ENCODE results near the gene SEMA6A. TPM values are rescaled to one million over a fixed set of nuclear protein-coding genes. Genes with fewer than 3 reads are reported as not detected.

SEMA6A gene
- total RNA-seq, 2 experiments from 2014 or later: not detected

DNA sequence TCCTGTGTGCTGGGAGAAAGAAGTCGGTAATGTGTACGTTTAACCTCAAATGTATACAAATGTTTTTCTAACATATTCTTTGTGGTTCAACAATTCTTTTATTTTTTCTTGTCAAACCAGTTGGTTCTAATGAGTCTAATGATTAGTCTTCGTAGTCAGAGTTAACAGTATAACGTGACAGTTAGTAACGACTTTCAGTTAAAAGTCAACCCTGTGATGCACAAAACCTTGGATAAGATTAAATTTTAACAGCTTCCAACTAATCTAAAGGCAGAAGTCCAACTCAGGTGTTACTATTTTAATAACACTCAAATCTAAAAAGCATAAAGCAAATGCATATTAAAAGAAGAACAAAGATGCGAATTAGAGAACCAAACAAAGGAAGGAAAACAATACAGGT lies 47.0 kb downstream of the SEMA6A start:
- H2AFZ ChIP-seq (ENCODE audit: low read length): no peak overlapping the region
- no peak overlapping the region for H3K4me2 ChIP-seq (ENCODE audit: low read length)
- no TSS peak for BruUV-seq (replicated peaks)
- ChIA-PET POLR2A (no interaction called here), CTCF (ENCODE audit: unreplicated experiment) (no interaction called here)
- H3K9me3 ChIP-seq (ENCODE audit: low read length): no peaks in the 10 kb centered on the region
- H3K79me2 ChIP-seq (ENCODE audit: insufficient read depth, low read depth, low read length): no peaks in the 10 kb centered on the region
- no peaks in the 10 kb centered on the region for H3K9me2 ChIP-seq (ENCODE audit: insufficient read depth, low read length)
- H3K36me3 ChIP-seq (ENCODE audit: insufficient read depth, low read length): no peaks in the 10 kb centered on the region
- no peaks in the 10 kb centered on the region for H4K20me1 ChIP-seq (ENCODE audit: insufficient read depth, low read length)
- H3K4me1 ChIP-seq (ENCODE audit: insufficient read depth, low read length, poor library complexity, severe bottlenecking): no peaks in the 10 kb centered on the region
- H3K4me3 ChIP-seq (ENCODE audit: low read depth, low read length, poor library complexity, severe bottlenecking): no peak overlapping the region
- no peak for DNase-seq (ENCODE audit: low spot score)
- TF ChIP-seq EZH2phosphoT487 (IDR thresholded peaks at IDR 0.05; ENCODE audit: borderline replicate concordance, low read depth, low read length): no peak
- TF ChIP-seq, protein P1, sequence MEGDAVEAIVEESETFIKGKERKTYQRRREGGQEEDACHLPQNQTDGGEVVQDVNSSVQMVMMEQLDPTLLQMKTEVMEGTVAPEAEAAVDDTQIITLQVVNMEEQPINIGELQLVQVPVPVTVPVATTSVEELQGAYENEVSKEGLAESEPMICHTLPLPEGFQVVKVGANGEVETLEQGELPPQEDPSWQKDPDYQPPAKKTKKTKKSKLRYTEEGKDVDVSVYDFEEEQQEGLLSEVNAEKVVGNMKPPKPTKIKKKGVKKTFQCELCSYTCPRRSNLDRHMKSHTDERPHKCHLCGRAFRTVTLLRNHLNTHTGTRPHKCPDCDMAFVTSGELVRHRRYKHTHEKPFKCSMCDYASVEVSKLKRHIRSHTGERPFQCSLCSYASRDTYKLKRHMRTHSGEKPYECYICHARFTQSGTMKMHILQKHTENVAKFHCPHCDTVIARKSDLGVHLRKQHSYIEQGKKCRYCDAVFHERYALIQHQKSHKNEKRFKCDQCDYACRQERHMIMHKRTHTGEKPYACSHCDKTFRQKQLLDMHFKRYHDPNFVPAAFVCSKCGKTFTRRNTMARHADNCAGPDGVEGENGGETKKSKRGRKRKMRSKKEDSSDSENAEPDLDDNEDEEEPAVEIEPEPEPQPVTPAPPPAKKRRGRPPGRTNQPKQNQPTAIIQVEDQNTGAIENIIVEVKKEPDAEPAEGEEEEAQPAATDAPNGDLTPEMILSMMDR (conservative IDR thresholded peaks at IDR 0.05; ENCODE audit: low read length): no peak
- no peak overlapping the region for H3K27ac ChIP-seq (ENCODE audit: low read depth, low read length, poor library complexity, severe bottlenecking)
- intact Hi-C loops (cut with micrococcal nuclease; ENCODE audit: unreplicated experiment): no loop called here

DNA sequence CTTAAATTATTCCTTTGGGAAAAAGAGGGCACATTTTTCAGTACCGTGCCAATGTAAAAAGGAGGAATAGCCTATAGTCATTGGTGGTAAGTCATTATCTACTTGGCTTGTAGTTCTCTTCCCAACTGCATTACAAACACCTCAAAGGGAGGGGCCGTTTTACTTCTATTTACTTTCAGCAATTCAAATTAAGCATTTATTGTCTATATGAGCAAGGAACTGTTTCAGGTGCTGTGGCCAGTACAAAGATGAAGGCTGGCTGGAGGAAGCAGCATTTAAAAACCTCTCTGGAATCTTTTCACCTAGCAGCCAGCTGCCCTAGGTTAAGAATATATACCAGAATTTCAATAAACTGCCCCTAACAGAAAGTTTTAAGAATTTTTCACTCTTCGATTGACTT lies 48.9 kb downstream of the SEMA6A start:
- intact Hi-C loops (cut with micrococcal nuclease; ENCODE audit: unreplicated experiment): no loop called here
- BruUV-seq (replicated peaks): no TSS peak
- ChIA-PET CTCF (ENCODE audit: unreplicated experiment) (no interaction called here), POLR2A (no interaction called here)
- Histone ChIP-seq H4K20me1 (ENCODE audit: insufficient read depth, low read length) (no peaks in the 10 kb centered on the region), H3K4me1 (ENCODE audit: insufficient read depth, low read length, poor library complexity, severe bottlenecking) (no peaks in the 10 kb centered on the region), H3K27ac (ENCODE audit: low read depth, low read length, poor library complexity, severe bottlenecking) (no peak overlapping the region), H3K79me2 (ENCODE audit: insufficient read depth, low read depth, low read length) (no peaks in the 10 kb centered on the region), H3K4me3 (ENCODE audit: low read depth, low read length, poor library complexity, severe bottlenecking) (no peak overlapping the region), H2AFZ (ENCODE audit: low read length) (no peak overlapping the region), H3K36me3 (ENCODE audit: insufficient read depth, low read length) (no peaks in the 10 kb centered on the region), H3K4me2 (ENCODE audit: low read length) (no peak overlapping the region), H3K9me3 (ENCODE audit: low read length) (no peaks in the 10 kb centered on the region), H3K9me2 (ENCODE audit: insufficient read depth, low read length) (no peaks in the 10 kb centered on the region)
- DNase-seq (ENCODE audit: low spot score): no peak
- TF ChIP-seq, protein P1 (conservative IDR thresholded peaks at IDR 0.05; ENCODE audit: low read length): no peak
- TF ChIP-seq EZH2phosphoT487 (IDR thresholded peaks at IDR 0.05; ENCODE audit: borderline replicate concordance, low read depth, low read length): no peak

DNA sequence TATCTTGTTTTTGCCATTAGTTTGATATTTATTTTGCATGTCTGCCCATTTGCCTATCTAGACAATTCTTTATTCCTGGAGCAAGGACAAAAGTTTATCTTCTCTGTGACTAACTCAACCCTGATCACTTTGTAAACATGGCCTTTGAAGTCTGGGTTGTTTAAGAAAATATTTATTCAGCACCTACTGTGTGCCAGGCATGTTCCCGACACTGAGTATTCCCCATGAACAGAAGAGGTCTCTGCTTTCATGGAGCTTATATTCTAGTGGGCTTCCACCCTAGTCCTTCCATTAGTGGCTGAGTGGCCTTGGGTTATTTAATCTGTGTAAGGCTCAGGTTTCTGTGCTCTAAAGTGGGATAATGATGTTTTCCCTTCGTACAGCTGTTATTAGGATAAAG lies 49.7 kb downstream of the SEMA6A start:
- H2AFZ ChIP-seq (ENCODE audit: low read length): no peak overlapping the region
- H3K27ac ChIP-seq (ENCODE audit: low read depth, low read length, poor library complexity, severe bottlenecking): no peak overlapping the region
- CTCF ChIA-PET (ENCODE audit: unreplicated experiment): no interaction called here
- BruUV-seq (replicated peaks): no TSS peak
- POLR2A ChIA-PET: no interaction called here
- H3K4me1 ChIP-seq (ENCODE audit: insufficient read depth, low read length, poor library complexity, severe bottlenecking): no peaks in the 10 kb centered on the region
- no peaks in the 10 kb centered on the region for H3K9me3 ChIP-seq (ENCODE audit: low read length)
- no peaks in the 10 kb centered on the region for H4K20me1 ChIP-seq (ENCODE audit: insufficient read depth, low read length)
- DNase-seq (ENCODE audit: low spot score): no peak
- no peaks in the 10 kb centered on the region for H3K36me3 ChIP-seq (ENCODE audit: insufficient read depth, low read length)
- intact Hi-C loops (cut with micrococcal nuclease; ENCODE audit: unreplicated experiment): no loop called here
- no peak overlapping the region for H3K4me2 ChIP-seq (ENCODE audit: low read length)
- TF ChIP-seq EZH2phosphoT487 (IDR thresholded peaks at IDR 0.05; ENCODE audit: borderline replicate concordance, low read depth, low read length): no peak
- TF ChIP-seq, protein P1 (conservative IDR thresholded peaks at IDR 0.05; ENCODE audit: low read length): no peak
- H3K4me3 ChIP-seq (ENCODE audit: low read depth, low read length, poor library complexity, severe bottlenecking): no peak overlapping the region
- H3K9me2 ChIP-seq (ENCODE audit: insufficient read depth, low read length): no peaks in the 10 kb centered on the region
- no peaks in the 10 kb centered on the region for H3K79me2 ChIP-seq (ENCODE audit: insufficient read depth, low read depth, low read length)
